Skin epidermis (tissue), 12 donors: ENCODE measurements around the gene COPS9.

Experiments
- H3K27ac ChIP-seq, 21 experiments: fragments of 200-600 bp; sonication (generic) in 11 of 21; one replicate each; pipeline ENCODE4 v1.5.0; 2020; ENCODE audit warnings: mild to moderate bottlenecking in 3 of 21, inconsistent platforms in 2 of 21, moderate library complexity in 2 of 21
- H3K4me3 ChIP-seq, 7 experiments: fragments of 200-600 bp; sonication (generic) in 2 of 7; one replicate each; pipeline ENCODE4 v1.5.0; 2020; ENCODE audit warnings: inconsistent platforms in 2 of 7, mild to moderate bottlenecking in 2 of 7, moderate library complexity in 1 of 7

COPS9 gene

DNA sequence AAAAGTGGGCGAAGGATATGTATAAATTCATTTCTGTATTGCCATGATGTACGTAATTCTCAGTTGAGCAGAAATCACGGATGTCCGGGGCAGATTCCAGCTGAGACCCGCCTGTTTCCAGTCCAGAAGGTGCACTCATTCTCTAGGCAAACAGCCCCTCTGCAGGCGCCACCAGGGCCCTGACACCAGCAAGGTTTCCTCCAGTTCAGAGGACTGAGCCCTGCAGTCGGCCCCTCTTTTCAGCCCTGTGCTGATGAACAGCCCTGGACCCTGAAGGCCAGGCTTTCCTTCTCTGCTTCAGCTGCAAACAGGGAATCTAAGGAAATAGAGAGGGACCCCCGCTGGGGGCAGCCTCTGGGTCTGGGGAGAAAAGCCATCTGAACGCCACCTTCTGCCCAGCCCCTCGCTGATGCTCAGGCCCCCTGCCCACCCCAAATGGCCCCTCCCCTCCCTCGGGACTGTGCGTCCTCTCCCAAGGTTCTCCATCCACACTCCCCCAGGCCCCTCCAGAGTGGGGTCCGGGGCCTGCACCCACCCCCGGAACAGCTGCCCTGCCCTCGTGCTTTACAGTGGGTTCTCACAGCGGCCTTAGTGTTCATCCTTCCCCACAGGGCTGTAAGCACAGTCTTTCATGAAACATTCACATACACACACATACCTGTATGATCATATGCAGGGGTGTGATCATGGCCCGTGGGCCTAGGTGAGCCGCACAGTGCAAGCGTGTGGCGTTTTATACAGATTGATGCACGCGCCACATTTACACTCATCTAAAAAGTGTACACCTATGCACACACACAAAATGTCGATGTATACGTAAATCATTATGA lies 12.1 kb downstream of the COPS9 start:
- no peak overlapping the region for H3K4me3 ChIP-seq
- H3K27ac ChIP-seq = no peak overlapping the region

DNA sequence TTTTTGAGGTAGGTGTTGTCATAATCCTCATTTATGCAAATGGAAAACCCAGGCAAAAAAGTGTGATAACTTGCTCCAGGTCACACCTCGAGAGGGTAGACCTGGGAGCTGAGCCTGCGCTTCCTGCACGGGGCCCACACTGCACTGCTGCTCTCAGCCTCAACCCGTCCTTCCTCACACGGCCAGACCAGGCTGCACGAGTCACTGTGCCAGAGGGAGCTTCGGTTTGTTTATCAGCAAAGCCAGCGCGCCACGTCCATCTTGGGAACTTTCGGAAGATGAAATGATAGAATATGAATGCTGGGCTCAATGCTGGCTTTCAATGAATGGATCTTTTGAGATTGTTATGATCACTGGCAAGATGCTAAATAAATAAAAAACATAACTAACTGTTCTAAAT lies 14.4 kb downstream of the COPS9 start:
- Histone ChIP-seq H3K27ac (no peak overlapping the region), H3K4me3 (no peak overlapping the region)

DNA sequence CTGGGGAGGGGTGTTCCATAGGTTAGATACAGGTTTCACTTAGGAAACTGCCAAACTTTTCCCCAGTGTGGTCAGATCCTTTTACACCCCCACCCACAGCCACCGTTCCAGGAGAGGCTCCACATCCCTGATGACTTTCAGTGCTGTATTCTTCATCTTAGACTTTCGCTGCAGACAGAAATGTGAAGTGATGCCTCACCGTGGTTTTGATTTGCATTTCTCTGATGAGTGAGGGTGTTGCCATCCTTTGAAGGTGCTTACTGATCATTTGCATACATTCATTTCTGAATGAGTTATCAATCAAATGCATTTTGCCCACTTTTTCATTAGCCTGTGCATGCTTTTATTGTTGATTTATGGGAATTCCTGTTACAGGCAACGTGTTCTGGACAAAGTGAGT lies 14.9 kb downstream of the COPS9 start:
- H3K27ac ChIP-seq = no peak overlapping the region

DNA sequence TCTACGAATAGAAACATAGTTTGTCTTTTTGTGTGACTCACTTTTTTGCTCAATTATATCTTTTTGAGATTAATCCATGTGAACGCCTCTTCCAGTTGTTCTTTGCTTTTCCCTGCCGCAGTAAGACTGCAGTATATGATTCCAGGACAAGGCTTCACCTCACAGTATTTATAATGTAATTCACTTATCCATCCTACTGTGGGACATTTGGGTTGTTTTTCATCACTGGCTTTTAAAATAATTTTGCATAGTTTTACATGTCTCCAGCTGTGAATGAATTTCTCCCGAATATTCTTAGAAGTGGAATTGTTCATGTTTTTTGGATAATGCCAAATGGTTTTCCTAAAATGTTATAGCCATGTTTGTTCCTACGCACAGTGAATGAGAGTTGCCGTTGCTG lies 21.9 kb downstream of the COPS9 start:
- Histone ChIP-seq H3K4me3 (no peak overlapping the region), H3K27ac (no peak overlapping the region)

More for the DNA sequence above, 14.9 kb downstream of the COPS9 start:
- no peak overlapping the region for H3K4me3 ChIP-seq

DNA sequence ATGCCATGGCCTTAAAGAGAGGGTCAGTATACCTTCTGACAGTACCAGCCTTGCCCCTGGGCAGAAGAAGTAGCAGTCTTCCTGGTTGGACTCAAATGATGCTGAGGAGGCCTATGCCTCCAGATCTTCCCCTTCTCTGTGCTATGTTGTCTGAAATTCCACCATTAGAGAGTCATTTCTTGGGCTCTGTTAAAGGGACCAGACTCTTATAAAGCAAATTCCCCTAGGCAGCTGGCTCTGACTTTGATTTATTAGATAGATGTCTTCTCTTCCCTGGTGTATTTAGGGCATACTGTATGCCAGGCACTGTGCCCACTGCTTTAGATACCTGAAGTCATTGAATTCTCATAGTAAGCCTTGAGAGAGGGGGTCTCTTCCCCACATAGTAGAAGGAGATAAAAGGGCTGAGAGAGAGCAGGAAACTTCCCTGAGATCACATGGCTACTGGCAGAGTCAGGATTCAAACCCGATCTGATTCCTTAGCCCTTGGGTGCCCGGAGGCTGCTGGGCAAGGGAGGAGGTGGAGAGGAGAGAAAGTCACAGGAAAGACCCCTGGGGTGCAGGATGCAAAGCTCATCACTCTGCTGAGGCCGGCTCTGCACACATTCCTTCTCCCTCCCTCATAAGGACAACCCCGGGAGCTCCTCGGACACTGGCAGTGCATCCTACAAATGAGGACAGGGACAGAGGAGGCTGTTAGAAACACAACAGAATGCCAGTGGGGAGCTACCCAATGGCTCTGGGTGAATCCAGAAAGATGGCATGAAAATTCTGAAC lies 23.0 kb downstream of the COPS9 start:
- no peak overlapping the region for H3K27ac ChIP-seq
- no peak overlapping the region for H3K4me3 ChIP-seq

DNA sequence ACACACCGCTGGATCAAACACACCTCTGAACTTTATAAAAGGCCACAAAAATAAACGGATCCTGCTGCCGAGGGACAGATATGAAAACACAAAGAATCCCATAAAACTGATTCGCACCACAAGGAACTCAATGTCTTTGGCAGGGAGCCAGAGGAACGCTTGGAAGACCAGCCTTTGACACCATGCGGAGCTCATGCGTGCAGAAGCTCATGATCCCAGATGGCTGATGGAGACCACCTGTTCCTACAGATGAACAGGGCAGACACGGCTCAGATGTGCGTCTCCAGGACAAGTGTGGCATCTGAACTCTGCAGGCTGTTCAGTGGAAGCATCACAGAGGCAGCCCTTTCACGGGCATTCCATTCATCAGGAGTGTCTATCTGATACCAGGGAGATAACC lies 24.9 kb downstream of the COPS9 start:
- Histone ChIP-seq H3K4me3 (no peak overlapping the region), H3K27ac (no peak overlapping the region)

DNA sequence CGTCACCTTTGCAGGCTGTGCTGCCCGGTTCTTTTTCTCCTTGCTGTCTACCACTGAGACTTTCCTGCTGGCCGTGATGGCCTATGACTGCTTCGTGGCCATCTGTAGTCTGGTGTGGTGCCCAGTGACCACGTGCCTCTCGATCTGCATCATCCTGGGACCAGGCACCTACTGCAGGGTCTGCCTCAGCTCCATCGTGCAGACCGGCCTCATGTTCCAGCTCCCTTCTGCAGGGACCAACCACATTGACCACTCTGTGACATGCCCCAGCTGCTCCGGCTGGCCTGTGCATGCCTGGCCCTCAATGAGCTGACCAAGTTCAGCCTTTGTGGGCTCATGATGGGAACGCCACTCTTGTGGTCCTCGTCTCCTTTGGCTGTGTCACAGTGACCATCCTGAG lies 26.7 kb downstream of the COPS9 start:
- Histone ChIP-seq H3K4me3 (no peak overlapping the region), H3K27ac (no peak overlapping the region)

DNA sequence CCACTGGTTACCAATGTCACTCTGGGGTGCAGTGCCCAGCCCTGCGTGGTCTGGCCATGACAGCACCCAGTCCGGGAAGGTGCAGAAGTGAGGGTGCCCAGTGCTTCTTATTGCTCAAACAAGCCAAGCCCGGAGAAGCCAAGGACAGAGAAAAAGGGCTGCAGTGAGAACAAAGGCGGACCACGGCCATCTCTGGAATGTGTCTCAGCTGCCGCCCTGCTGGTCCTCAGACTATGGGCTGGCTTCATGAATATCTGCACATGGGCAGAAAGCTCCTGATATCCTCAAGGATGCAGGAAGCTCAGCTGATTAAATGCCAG lies 28.7 kb downstream of the COPS9 start:
- Histone ChIP-seq H3K4me3 (no peak overlapping the region), H3K27ac (no peak overlapping the region)

DNA sequence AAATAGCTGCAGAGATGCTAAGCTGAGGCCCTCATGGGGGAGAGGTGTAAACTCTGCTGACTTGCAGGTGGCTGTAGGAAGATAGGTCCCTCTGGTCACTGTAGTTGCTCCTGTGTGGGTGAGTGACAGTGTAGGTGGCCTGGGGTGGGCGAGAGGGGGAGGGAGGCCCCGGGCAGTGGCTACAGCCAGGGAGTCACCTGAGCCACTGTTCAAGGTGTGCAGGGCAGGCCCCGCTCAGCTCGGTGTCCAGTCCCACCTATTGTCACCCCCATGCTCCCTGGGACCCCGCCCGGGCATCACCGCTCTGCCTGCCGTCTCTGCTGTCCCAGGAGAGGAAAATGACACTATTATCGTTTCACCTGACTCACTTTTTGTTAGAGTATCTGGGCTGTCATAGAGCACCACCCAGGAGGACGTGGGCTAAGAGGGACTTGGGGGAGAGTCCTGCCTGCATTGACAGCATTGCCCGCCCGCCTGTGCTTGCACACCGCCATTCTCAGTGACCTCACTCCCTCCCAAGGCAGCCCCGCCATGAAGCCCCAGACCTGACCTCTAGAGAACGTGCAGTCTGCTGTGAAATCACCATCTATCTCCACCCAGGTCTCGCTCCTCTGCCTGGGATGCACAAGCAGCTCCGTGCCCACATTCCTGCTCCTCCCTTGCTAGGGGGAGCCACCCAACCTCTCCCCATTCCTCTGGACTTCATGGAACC lies 29.2 kb downstream of the COPS9 start:
- Histone ChIP-seq H3K4me3 (no peak overlapping the region), H3K27ac (no peak overlapping the region)

DNA sequence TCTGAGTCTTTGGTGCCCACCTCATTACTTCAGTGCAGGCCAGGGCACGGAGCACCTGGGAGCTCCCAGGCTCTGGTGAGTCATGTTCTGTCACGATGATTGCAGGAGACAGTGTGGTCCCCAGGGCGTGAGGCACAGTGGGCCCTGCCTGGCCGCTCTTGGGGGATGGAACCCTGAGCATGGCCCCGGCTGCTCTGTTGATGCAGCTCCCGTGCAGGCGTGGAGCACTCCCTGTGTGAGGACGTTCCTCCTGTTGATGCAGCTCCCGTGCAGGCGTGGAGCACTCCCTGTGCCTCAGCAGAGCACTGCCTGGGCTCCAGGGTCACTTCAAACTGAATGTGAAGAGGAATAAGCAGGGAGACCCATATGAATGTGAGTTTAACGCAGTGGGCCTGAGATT lies 30.1 kb downstream of the COPS9 start:
- Histone ChIP-seq H3K4me3 (no peak overlapping the region), H3K27ac (no peak overlapping the region)

DNA sequence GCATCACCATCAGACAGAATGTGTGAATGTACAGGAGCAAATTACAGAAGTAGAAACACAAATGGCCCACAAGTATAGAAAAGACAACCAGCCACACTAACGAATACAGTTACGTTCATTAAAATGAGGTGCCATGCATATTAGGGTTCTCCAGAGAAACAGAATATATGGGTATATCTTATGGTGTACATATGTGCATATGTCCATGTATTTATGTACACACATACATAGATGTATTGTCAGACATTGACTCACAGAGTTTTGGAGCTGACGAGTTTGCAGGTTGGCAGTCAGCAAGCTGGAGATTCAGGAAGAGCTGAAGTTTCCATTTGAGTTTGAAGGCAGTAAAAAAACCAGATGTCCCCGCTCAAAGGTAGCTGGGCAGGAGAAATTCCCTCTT lies 33.0 kb downstream of the COPS9 start:
- Histone ChIP-seq H3K4me3 (no peak overlapping the region), H3K27ac (no peak overlapping the region)

DNA sequence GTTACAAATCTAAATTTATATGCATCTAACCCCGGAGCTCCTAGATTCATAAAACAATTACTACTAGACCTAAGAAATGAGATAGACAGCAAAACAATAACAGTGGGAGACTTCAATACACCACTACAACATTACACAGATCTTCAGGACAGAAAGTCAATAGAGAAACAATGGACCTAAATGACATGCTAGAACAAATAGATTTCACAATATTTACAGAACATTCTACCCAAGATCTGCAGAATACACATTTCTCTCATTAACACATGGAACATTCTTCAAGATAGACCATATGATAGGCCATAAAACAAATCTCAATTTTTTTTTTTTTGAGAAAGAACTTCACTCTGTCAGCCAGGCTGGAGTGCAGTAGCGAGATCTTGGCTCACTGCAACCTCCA lies 37.8 kb downstream of the COPS9 start:
- H3K27ac ChIP-seq = no peak overlapping the region

DNA sequence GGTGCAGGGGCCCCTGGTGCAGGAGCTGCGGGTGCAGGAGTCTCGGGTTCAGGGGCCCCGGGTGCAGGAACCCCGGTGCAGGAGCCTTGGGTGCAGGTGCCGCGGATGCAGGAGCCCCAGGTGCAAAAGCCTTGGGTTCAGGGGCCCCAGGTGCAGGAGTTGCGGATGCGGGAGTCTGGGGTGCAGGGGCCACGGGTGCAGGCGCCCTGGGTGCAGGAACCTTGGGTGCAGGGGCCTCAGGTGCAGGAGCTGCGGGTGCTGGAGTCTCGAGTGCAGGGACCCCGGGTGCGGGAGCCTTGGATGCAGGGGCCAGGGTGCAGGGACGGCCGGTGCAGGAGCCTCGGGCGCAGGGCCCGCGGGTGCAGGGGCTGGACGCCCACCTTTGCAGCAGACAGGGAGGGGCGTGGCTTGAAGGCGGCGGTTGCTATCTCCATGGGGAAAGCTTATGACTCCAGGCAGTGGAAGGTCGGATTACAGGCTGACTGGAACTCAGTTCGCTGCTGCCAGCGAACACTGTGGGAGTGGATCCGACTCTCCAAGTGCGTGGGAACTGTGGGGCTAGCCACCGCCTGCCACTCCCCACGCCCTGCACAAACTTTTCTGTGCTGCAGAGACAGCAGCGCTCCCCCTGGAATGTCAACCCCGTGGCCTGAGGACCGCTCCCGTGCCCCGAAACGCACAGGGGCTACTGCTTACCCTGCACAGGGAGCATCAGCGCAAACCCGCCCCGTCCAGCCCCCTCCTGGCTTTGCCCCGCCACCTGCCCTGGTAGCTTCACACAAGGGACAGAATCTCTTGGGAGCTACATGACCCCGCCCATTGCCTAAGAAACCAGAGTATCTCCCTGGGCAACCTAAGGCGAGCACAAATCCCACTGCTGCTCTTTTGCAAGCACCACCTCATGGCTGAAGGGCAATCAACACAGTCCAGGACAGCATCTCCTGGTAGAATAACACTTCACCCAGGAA lies 40.3 kb downstream of the COPS9 start:
- H3K27ac ChIP-seq = no peak overlapping the region
- H3K4me3 ChIP-seq = peak overlapping the region in 1 of 7 experiments; percentile 14

More for the DNA sequence above, 37.8 kb downstream of the COPS9 start:
- no peak overlapping the region for H3K4me3 ChIP-seq

DNA sequence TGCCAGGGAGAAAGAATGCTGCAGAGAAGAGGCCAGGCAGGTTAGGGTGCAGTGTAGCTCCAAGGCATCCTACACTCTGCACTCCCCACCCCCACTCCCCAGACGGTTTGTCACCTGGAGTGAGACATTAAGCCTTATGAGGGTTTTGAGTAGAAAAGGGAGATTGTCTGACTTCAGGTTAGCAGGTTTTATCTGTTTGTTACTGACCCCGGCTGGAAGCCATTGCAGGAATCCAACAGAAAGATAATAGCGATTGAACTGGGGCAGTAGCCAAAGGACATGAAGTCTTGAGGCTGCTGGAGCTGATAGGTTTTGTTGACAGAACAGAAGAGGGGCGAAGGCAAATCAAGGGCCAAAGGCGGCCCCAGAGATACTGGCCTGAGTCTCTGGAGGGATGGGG lies 46.8 kb downstream of the COPS9 start:
- no peak overlapping the region for H3K27ac ChIP-seq
- H3K4me3 ChIP-seq = no peak overlapping the region

DNA sequence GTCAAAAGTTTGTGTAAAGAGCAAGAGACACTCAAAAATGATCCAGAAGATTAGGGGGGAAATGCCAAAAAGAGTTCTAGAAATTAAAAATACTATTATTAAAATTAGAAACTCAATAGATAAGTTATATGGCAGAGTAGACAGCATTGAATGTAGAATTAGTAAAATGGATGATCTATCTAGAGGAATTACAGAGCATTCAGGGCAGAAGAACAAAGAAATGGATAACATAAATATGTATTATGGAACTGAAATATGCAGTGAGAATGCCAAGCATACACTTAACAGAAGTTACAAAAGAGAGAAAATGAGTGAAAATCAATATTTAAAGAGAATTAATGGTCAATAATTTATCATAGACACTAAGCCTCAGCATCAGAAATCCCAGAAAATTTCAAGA lies 49.5 kb downstream of the COPS9 start:
- H3K4me3 ChIP-seq = no peak overlapping the region
- no peak overlapping the region for H3K27ac ChIP-seq
